LNCAP (cell line): ENCODE data around the gene CYP17A1.

Experiments used
- CTCF ChIP-seq: fragments of 450-650 bp; IDR thresholded peaks from 2 replicates; pipeline ENCODE4 v1.5.1; 2017; ENCODE audit warnings: mild to moderate bottlenecking

The CYP17A1 gene

GRCh38 chr10:102826148-102826796, 10.9 kb downstream of the CYP17A1 start:
- no peak for TF ChIP-seq CTCF

- TF ChIP-seq CTCF = no peak
Measured at GRCh38 chr10:102824664-102825063, 12.5 kb downstream of the CYP17A1 start.

GRCh38 chr10:102822222-102822621, 15.0 kb downstream of the CYP17A1 start:
- TF ChIP-seq CTCF = no peak

GRCh38 chr10:102819054-102819453, 18.2 kb downstream of the CYP17A1 start:
- TF ChIP-seq CTCF = no peak

GRCh38 chr10:102817175-102817574, 20.0 kb downstream of the CYP17A1 start:
- TF ChIP-seq CTCF = no peak

GRCh38 chr10:102815790-102816549, 21.2 kb downstream of the CYP17A1 start:
- no peak for TF ChIP-seq CTCF

GRCh38 chr10:102814873-102815661, 22.1 kb downstream of the CYP17A1 start:
- no peak for TF ChIP-seq CTCF
